Measurements from ENCODE around the gene NAA38.
"Not testable (repeated sequence)": the region's sequence is repeated elsewhere in the genome, so short reads cannot be mapped to it uniquely, and the experiment has no call there.

NAA38 gene

DNA sequence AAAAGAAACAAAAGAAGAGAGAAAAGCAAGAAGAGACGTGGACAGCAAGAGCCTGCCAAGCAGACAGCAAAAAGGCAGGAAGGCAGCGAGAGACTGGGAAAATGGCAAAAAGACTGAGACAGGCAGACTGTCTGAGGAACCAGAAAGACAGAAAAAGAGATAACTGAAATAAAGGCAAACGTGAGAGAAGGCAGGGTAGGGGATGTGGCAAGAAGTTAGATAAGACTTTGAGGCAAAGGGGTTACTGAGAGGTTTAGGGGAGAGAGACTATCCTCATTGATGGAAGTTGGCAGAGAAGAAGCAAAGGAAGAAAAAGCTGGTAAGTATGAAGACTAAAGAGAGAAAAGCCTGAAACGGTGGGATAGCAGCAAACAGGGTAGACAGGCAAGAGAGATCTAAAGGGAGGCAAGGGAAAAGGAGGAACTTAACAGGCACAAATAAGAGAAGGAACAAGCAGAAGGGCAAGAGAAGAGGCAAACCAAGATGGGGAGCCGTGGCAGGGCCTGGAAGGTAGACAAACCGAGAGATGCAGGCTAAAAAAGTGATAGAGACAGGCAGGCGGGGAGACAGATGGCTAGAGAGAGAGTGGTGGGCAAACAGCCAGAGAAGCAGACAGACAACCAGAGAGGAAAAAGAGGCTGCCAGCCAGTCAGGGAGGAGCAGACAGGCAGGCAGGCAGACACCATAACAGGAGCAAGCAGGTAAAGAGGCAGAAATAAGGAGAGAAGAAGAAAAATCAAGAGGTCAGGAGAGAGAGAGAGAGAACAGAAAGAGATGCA lies 24.1 kb upstream of the NAA38 start:
- no peak for ATAC-seq

DNA sequence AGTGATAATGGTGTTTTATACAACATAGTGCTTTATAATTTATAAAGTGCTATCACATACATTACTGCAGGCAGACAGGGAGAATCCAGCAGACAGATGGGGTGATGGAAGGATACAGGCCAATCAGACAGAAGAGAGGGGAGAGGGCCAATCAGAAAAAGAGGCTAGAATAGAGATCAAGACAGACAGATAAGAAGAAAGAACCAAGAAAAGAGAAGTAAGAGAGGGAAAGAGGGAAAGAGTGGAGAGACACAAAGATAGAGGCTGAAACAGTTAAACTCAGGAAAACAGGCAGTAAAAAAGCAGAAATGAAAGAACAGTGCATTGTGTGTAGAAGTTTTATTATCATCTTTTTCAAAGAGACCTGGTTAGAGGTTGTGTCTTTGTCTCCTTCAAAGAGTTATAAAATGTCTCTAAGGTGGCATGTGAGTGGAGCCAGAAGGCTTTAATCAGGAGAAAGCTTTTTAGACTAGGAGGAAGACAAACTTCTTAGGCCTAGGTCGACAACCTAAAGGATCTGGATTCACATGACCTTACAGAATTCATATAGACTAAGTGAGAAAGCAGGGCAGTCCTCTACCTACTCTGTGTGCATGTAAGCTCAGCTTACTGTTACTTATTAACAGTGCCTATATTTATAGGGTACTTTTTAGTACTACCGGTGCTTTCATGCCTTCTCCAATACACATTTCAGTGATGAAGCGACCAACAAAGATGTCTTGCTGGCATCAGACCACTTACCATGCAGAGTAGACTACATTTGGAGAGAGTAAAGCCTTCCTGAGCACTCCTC lies 22.9 kb upstream of the NAA38 start:
- no peak for ATAC-seq

DNA sequence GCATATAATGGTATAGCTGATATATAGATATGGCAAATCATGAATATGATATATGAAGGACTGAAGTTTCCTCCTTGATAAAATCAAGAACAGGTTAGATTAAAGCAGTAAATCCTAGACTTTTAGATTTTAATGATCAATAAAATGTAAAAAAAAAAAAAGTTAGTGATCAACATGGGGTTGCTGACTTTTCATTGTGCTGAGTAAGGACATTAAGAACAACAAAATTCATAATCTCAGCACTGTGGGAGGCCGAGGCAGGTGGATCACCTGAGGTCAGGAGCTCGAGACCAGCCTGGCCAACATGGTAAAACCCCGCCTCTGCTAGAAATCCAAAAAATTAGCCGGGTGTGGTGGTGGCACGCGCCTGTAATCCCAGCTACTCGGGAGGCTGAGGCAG lies 20.9 kb upstream of the NAA38 start:
- ATAC-seq: no peak

DNA sequence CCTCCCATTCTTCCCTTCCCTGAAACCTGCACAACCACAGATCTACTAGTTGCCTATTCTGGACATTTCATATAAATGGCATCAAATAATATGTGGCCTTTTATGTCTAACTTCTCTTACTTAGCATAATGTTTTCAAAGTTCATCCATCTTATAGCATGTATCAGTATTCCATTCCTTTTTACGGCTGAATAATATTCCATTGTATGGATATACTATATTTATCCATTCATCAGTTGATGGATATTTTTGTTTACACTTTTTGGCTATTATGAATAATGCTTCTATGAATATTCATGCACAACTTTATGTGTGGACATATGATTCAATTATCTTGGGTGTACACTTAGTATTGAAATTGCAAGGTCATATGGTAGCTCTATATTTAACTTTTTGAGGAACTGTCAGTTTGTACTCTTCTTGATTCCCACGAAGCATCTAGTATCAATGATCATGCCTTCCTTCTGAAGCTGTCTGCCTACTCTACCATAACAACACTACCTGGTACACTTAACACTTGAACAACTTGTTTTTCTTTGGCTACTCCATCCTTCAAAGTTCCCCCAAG lies 18.5 kb upstream of the NAA38 start:
- ATAC-seq: no peak

DNA sequence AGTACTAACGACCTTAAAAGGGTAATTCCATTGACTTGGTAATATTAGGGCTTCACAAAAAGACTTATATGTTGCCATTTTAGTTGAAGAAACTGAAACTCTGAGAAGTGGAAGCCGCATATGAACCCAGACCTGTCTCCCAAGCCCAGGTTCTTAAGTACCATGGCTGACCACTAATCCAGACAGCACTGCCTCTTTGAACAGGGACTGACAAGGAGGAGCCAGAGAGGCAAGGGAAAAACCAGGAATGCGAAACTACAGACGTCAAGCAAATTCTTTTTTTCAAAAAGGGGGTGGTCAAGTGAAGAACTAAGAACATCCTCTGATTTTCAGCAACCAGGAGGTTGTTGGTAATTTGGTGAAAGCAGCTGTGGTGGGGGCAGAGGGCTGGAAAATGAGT lies 15.7 kb upstream of the NAA38 start:
- no peak for ATAC-seq

DNA sequence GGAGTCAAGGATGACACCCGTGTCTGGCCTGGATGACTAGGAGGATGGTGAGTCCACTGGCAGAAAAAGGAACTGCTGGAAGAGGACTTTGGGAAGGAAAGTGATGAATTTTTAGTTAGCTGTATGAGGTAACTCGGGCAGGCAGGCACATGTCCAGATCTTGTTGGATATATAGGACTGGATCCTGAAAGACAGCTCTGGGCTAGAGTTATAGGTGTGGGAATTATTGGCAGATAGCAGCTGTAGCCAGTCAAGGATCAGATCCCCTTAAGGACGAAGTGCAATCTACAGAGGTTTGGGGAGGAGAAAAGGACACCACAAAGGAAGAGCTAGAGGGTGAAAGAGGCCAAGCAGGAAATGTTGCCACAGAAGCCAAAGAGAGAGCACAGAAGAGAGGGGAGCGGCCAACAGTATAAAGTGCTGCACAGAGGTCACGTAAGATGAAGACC lies 10.5 kb upstream of the NAA38 start:
- no peak for ATAC-seq

DNA sequence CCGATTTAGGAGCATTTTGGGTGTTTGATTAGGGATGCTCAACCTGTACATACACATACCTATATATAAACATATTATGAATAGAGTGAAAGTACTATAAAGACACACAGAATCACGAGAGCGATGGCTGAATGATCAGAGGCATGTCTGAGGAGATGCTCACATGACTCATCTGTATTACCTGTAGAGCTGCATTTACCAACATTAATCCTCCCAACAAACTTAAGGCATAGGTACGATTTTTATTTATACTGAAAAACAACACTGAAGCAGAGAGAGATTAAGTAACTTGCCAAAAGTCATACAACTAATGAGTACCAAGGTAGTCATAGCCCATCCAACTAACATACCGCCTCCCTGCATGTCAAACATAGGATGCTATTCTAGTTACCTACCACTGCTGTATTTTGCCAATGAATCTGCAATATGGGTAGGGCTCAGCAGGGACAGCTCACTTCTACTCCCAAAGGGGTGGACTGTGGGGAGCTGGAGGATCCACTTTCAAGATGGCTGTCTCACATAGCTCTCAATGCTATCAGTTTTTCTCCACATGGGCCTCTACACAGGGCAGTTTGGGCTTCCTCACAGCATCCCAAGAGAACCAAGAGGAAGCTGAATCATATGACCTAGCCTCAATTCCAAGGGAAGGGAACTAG lies 7.8 kb upstream of the NAA38 start:
- no peak for ATAC-seq

DNA sequence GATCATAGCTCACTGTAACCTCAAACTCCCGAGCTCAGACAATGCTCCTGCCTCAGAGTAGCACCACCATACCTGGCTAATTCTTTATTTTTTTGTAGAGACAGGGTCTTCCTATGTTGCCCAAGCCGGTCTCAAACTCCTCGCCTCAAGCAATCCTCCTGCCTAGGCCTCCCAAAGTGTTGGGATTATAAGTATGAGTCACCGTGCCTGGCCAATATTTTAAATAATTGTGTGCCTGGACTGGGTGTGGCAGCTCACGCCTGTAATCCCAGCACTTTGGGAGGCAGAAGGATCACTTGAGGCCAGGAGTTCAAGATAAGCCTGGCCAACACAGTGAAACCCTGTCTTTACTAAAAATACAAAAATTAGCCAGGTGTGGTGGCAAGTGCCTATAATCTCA lies 7.0 kb upstream of the NAA38 start:
- ATAC-seq: not testable (repeated sequence)

DNA sequence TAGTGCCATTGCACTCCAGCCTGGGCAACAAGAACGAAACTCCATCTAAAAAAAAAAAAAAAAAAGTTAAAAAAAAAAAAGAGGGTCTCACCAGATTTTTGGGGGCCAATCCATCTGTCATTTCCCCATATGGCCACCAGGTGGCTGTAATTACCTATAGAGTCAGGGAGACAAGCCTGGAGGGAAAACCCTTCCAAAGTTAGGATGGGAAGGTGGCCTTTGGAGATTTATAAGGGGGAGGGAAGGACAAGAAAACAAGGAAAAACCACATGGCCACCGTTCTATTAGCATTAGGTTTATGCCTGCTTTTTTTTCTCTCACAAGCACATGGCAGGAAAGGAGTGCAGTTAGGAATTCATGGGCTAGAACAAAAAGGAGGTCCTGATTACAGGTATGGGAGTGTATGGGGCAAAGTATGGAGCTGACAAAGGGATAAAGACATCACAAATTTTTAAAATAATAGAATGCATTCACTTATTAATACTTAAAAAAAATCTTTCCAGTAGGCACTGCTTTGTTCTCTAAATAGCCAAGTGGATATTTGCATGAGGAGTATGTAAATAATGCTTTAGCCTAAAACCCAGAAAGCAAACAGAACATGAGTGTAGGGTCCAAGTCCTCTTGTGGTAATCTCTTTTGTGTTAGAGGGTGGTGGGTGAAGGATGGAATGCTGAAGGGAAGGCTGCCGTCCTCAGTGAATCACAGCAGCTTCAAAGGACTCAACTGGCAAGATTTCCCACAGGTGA lies 5.5 kb upstream of the NAA38 start:
- ATAC-seq: no peak

DNA sequence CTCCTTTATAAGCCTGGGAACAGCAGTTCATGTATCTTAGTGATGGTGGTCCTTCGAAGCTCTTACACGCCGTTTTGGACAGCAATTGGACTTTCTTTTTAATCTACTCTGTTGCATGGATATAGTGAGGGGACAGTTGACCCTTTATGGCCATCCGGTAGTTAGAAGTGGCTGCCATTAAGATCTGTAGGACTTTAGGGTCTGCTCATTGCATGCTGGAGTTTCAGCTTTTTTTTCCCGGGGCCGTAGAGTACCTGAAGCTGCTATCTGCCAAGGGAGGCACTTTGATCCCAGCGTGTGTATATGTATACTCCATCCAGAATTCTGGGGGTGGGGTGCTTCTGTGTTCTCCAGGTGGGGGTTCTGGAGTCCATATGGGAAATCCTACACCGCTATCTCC lies 1.7 kb upstream of the NAA38 start:
- no peak for ATAC-seq

DNA sequence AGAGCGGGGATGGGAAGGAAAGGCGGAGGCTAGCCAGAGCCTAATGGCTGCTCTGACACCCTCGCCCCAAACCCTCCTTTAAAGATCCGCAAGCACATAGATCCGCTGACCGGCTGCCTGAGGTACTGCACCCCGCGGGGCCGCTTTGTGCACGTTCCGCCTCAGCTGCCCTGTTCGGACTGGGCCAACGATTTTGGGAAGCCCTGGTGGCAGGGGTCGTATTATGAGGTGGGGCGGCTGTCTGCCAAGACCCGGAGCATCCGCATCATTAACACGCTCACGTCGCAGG lies 1.1 kb upstream of the NAA38 start:
- ATAC-seq: no peak

DNA sequence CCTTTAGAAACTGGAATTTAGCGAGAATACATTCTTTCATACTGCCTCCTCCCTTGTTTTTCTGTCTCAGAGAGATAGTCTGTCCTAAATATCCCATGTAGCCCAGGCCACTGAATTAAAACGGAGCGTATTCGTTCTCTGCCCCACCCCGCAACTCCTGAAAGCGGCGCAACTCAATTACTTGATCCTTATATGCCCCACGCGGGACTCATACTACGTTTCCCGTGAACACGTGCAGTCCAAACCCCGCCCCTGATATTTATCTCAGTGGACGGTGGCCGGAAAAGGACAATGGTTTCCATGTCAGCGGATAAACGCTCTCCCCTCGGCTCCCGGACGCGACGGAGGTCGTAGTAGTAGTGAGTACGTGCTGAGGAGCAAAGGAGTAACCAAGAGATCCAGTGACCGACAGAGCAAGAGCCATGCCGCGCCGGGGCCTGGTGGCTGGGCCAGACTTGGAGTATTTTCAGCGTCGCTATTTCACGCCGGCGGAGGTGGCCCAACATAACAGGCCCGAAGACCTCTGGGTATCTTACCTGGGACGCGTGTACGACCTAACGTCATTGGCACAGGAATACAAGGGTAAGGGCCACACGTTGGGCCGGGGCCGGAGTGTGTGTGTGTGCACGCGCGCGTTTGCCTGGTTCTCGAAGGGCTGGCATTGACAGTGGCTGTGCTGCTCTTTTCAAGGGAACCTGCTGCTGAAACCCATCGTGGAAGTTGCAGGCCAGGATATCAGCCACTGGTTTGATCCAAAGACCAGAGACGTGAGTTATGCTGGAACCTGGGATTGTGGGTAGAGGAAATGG lies 558 bp upstream of the NAA38 start, which contains the start of gene CYB5D1:
Gene CYB5D1 (plus strand): TSS at position 291 of the 809 bp plus-strand sequence. CDS start 132 bp downstream, at position 423.
- ATAC-seq: peak; percentile 47 to 54

DNA sequence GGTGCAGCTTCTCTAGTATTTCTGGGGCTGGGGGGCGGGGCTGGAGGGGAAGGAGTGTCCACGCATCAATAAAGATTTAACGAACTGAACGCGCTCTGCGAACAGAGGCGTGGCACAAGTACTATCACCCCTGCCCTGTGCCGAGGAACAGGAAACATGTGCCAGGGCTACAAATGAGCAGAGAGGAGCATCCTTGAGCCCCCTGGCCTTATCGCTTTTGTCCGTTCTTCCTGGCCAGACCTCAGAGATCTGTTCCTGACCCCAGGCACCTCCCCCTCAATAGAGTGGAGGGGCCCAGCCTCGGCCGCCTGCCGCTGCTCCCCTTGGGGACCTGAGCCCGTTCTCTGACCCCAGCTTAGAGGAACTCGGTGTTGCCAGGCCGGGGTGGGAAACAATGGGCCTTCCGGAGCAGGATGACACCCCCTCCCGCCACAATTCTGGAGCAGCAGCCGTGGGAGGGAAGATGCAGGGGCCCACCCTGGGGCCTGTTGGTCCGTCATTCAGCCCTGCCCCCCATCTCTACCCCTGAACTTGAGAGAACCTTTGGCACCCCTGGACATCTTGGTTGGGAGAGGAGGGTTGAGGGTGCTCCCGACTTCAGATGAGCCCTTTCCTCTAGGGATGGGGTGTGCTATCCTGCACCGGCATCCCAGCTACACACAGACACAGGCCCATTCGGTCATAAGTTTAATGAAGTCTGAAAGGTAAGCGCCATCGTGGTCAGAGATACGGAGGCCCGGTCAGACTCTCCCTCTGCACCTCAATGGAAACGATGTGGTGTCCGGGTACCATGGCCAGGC lies 1.1 kb downstream of the NAA38 start:
- no peak for ATAC-seq

DNA sequence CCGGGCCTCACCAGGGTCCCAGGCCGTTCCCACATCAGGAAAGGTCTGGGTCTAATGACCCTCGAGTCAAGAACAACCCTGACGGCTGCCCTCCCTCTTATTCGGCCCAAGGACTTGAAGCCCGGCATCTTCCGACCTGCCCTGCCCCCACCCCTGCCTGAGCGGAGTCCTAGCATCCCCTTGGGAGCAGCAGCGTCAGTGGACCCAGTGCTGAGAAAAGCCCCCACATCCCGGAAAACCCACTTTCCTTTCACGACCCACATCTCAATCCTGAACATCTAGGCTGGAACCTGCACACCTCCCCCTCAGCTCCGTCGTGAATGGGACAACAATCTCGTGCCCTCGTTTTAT lies 1.7 kb downstream of the NAA38 start:
- no peak for ATAC-seq

DNA sequence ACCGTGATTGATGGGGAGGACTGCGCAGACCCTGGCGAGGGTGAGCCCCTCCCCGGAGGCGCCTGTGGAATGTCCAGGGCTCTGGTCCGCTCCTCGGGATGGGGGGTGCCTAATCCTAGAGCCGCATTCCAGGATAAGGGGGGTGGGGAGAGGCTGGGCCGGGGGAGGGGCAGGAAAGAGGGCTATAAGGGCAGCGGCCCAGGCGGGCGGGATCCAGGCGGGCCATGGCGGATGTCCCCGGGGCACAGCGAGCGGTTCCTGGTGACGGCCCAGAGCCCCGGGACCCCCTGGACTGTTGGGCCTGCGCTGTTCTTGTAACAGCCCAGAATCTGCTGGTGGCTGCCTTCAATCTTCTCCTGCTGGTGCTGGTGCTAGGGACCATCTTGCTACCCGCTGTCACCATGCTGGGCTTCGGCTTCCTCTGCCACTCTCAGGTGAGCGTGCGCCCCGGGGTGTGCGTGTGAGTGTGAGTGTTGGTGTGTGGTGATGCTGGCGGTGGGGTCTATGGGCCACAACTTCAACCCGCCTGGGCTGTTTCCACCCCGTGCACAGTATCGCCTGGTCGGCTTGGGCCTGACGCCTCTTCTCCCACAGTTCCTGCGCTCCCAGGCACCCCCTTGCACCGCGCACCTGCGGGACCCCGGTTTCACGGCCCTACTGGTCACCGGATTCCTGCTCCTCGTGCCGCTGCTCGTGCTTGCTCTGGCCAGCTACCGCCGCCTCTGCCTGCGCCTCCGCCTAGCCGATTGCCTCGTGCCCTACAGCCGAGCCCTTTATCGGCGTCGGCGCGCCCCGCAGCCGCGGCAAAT lies 2.3 kb downstream of the NAA38 start, which contains the start of gene TMEM88:
Gene TMEM88 (plus strand): TSS at position 216 of the 809 bp plus-strand sequence. CDS start 9 bp downstream, at position 225.
- no peak for ATAC-seq

DNA sequence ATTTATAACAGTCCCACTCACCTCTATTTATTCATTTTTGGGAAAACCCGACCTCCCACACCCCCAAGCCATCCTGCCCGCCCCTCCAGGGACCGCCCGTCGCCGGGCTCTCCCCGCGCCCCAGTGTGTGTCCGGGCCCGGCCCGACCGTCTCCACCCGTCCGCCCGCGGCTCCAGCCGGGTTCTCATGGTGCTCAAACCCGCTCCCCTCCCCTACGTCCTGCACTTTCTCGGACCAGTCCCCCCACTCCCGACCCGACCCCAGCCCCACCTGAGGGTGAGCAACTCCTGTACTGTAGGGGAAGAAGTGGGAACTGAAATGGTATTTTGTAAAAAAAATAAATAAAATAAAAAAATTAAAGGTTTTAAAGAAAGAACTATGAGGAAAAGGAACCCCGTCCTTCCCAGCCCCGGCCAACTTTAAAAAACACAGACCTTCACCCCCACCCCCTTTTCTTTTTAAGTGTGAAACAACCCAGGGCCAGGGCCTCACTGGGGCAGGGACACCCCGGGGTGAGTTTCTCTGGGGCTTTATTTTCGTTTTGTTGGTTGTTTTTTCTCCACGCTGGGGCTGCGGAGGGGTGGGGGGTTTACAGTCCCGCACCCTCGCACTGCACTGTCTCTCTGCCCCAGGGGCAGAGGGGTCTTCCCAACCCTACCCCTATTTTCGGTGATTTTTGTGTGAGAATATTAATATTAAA lies 3.1 kb downstream of the NAA38 start:
- no peak for ATAC-seq

DNA sequence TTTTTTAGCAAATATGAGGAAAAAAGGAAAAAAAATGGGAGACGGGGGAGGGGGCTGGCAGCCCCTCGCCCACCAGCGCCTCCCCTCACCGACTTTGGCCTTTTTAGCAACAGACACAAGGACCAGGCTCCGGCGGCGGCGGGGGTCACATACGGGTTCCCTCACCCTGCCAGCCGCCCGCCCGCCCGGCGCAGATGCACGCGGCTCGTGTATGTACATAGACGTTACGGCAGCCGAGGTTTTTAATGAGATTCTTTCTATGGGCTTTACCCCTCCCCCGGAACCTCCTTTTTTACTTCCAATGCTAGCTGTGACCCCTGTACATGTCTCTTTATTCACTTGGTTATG lies 3.7 kb downstream of the NAA38 start:
- ATAC-seq: no peak

DNA sequence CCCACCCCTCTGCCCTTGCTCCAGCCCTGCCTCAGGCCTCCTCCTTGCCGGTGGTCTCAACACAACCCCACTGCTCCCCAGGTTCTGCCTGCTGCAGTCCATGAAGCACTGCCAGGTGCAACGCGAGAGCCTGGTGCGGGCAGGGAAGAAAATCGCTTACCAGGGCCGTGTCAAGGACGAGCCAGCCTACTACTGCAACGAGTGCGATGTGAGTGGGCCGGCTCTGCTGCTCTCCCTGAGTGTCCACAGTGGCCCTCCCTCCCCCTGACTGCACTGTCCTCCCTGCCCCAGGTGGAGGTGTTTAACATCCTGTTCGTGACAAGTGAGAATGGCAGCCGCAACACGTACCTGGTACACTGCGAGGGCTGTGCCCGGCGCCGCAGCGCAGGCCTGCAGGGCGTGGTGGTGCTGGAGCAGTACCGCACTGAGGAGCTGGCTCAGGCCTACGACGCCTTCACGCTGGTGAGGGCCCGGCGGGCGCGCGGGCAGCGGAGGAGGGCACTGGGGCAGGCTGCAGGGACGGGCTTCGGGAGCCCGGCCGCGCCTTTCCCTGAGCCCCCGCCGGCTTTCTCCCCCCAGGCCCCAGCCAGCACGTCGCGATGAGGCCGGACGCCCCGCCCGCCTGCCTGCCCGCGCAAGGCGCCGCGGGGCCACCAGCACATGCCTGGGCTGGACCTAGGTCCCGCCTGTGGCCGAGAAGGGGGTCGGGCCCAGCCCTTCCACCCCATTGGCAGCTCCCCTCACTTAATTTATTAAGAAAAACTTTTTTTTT lies 4.3 kb downstream of the NAA38 start:
- ATAC-seq: no peak

DNA sequence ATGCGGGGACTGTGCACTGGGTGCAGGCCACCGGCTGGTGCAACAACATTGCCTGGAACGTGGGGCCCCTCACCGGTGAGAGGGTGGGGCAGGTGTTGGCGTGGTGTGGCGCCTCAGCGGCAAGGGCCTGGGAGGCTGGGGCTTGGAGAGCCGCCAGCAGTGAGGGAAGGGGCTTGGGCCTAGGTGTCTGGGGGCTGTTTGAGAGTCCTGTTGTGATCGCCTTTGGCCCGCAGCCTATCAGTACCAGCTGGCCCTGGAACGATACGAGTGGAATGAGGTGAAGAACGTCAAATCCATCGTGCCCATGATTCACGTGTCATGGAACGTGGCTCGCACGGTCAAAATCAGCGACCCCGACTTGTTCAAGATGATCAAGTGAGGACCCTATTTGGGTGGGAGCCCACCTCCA lies 5.1 kb downstream of the NAA38 start:
- ATAC-seq: no peak
